GM18951 (cell line): ENCODE data around the gene GSTP1.
"Not testable (repeated sequence)": the region's sequence is repeated elsewhere in the genome, so short reads cannot be mapped to it uniquely, and the experiment has no call there.

ENCODE experiments used
- POLR2A ChIP-seq: IDR thresholded peaks from 4 replicates; pipeline ENCODE4 v1.6.1; 2011; ENCODE audit warnings: mild to moderate bottlenecking; ENCODE audit not compliant: insufficient read length, insufficient read depth; ENCODE audit errors: extremely low read depth
- in situ Hi-C: fragments of 300-500 bp; cut with MboI; formaldehyde crosslinking; loops from one replicate; pipeline ENCODE4 v1.12.0; 2022; ENCODE audit warnings: low sequenced_read_pairs, mixed read lengths, inconsistent platforms; ENCODE audit not compliant: unreplicated experiment

Gene GSTP1

GRCh38 chr11:67594480-67594879, 10.9 kb downstream of the GSTP1 start:
- in situ Hi-C loops, result no loop called here
- no peak for TF ChIP-seq POLR2A

DNA sequence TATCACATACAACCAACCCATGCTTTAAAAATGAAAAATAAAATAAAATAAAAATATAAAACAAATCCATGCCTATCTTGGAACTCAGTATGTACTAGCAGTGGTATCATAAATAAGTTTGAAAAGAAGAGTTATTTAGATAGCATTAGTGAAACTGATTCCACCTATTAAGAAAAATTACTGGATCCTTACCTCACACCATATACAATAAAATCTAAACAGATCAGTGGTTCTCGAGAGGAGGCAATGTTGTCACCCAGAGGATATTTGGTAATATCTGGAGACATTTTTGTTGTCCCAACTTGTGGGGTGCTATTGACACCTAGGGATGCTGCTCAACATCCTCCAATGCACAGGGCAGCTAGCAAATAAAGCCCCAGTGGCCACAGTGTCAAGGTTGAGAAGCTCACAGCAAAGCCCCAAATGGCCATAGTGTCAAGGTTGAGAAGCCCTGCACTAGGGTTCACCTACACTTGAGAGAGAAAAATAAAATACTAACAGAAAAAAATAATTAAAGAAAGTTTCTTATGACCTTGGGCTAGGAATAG, 13.2 kb downstream of the GSTP1 start:
- no peak for TF ChIP-seq POLR2A
- in situ Hi-C loops, result no loop called here

DNA sequence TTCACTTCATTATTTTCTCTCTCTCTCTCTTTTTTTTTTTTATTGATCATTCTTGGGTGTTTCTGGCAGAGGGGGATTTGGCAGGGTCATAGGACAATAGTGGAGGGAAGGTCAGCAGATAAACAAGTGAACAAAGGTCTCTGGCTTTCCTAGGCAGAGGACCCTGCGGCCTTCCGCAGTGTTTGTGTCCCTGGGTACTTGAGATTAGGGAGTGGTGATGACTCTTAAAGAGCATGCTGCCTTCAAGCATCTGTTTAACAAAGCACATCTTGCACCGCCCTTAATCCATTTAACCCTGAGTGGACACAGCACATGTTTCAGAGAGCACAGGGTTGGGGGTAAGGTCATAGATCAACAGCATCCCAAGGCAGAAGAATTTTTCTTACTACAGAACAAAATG, 13.8 kb downstream of the GSTP1 start:
- in situ Hi-C loops, result not testable (repeated sequence)

- in situ Hi-C loops, result not testable (repeated sequence)
Observed at GRCh38 chr11:67597963-67598362, 14.4 kb downstream of the GSTP1 start.

- in situ Hi-C loops, result no loop called here
- TF ChIP-seq POLR2A, result no peak
Observed at GRCh38 chr11:67599149-67599548, 15.5 kb downstream of the GSTP1 start.

GRCh38 chr11:67600324-67601029, 16.9 kb downstream of the GSTP1 start:
- peak; percentile 24 for TF ChIP-seq POLR2A
- in situ Hi-C loops, result no loop called here

- no peak for TF ChIP-seq POLR2A
- in situ Hi-C loops, result no loop called here
Observed at GRCh38 chr11:67601098-67601497, 17.5 kb downstream of the GSTP1 start.

GRCh38 chr11:67604119-67604518, 20.5 kb downstream of the GSTP1 start:
- in situ Hi-C loops, result not testable (repeated sequence)

DNA sequence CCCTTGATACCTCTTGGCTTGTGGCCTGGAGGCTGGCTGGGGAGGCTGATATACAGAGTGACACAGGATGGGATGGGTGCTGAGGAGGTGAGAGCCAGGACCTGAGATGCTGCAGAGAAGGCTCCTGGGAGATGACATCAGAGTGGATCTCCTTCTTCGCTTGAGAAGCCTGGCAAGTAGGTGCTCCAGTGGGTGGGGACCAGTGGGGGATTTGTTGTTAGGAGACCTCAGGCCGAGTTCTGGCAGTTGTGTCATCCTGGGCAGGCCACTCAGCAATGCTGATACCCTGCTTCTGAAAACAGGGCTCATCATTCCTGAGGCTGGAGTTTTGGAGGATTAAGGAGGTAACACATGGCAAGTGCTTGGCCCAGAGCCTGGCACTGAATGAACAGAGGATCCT, 21.2 kb downstream of the GSTP1 start:
- in situ Hi-C loops, result no loop called here
- no peak for TF ChIP-seq POLR2A

DNA sequence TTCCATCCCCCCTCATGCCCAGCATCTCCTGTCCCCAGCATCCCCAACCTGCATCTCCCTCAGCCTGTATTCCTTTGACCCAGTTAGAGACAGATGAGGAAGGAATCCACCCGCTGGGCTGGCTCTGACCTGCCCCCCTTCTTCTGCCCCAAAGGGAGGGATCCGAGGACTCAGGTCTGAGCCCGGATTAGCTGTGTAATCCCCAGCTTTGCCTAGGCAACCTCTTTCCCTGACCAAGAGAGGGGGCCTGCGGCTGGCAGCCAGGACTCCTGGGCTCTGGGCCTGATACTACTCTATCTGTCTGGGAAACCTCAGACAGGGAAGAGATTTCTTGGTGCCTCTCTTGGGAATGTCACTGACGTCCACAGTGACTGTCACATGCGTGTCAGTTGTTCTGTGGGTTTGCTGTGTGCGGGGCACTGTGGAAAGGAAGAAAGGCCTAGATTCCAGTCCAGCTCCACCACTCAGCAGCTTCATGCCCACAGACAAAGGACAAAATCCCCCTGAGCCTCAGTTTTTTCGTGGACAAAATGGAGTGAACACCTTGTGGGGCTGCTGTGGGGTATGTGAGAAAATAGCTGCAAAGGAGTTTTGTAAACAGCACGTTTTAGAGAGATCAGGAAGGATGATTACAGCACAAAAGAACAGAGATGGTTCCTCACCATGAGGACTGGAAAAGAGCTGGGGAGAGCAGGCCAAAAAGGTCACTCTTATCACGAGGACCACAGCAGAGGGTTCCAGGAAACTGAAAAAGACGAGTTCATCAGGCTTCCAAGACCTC, 21.8 kb downstream of the GSTP1 start:
- TF ChIP-seq POLR2A, result no peak
- in situ Hi-C loops, result no loop called here

GRCh38 chr11:67606093-67606491, 22.5 kb downstream of the GSTP1 start:
- no peak for TF ChIP-seq POLR2A
- in situ Hi-C loops, result no loop called here

- peak; percentile 81 for TF ChIP-seq POLR2A
- in situ Hi-C loops, result no loop called here
Observed at GRCh38 chr11:67606492-67607295, 23.1 kb downstream of the GSTP1 start, which contains the start of gene NDUFV1. NDUFV1 (plus strand) TSS chr11:67606936; CDS start chr11:67607005, 69 bp downstream.

GRCh38 chr11:67607507-67607906, 23.9 kb downstream of the GSTP1 start:
- TF ChIP-seq POLR2A, result no peak
- in situ Hi-C loops, result no loop called here

DNA sequence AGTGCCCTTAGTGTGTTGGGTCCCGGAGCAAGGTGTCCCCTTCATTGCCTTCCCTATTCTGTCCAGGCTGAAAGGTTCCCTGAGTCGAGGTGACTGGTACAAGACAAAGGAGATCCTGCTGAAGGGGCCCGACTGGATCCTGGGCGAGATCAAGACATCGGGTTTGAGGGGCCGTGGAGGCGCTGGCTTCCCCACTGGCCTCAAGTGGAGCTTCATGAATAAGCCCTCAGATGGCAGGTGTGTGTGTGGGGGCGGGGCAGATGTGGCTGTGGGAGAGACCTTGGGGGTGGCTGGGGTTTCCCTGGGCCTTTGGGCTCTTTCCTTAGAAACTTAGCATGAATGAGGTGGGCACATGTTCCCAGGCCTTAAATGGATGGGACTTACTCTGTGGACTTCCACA, 24.9 kb downstream of the GSTP1 start:
- TF ChIP-seq POLR2A, result no peak
- in situ Hi-C loops, result no loop called here

DNA sequence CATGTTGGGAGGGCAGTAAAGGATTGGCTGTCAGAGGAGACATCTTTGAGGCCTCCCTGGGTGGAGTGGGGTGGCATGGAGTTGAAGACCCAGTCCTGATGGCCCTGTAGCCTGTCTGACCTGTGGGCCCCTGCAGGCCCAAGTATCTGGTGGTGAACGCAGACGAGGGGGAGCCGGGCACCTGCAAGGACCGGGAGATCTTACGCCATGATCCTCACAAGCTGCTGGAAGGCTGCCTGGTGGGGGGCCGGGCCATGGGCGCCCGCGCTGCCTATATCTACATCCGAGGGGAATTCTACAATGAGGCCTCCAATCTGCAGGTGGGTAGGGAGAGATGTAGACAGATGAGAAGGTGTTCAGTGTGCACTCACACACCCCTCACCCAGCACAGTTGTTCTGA, 25.7 kb downstream of the GSTP1 start:
- in situ Hi-C loops, result no loop called here
- TF ChIP-seq POLR2A, result no peak
